IMR-90 (cell line): ENCODE results near the gene EXOC4.
"Not testable (repeated sequence)": the region's sequence is repeated elsewhere in the genome, so short reads cannot be mapped to it uniquely, and the experiment has no call there.

Source experiments
- CTCF ChIP-seq: conservative IDR thresholded peaks from 2 replicates; pipeline ENCODE4 v1.5.1; 2012; ENCODE audit warnings: mild to moderate bottlenecking, low read depth, low read length, improper control_type of control experiment
- POLR2A ChIP-seq: IDR thresholded peaks from 2 replicates; pipeline ENCODE4 v1.6.1; 2012; ENCODE audit warnings: mild to moderate bottlenecking, low read depth, low read length

GRCh38 chr7:133779538-133779937 is 526.7 kb downstream of the EXOC4 start:
- not testable (repeated sequence) for TF ChIP-seq POLR2A, CTCF
